RWPE1 (cell line): ENCODE results near the gene STAG2.

ENCODE experiments used
- CTCF ChIA-PET: fragments of 350-600 bp; sonication (Branson Sonifier 250); formaldehyde crosslinking; extraction: SDS; loops from one replicate; lab custom pipeline; 2021; lab: Yijun Ruan, JAX
- POLR2A ChIA-PET: fragments of 400-600 bp; formaldehyde crosslinking; extraction: SDS; loops from one replicate; lab custom pipeline; 2020; ENCODE audit warnings: antibody characterized with exemption; ENCODE audit not compliant: low non-redundant PET; lab: Yijun Ruan, JAX
- DNase-seq: peaks from one replicate; pipeline ENCODE4 v3.0.0; 2012; ENCODE audit warnings: low spot score
- H3K27ac ChIP-seq: fragments of 450-650 bp; 2 replicates; pipeline ENCODE4 v1.5.1; 2017
- TF ChIP-seq, protein P1 (sequence below): fragments of 450-650 bp; conservative IDR thresholded peaks from 2 replicates; pipeline ENCODE4 v1.5.1; 2017; ENCODE audit warnings: low read depth, mild to moderate bottlenecking

STAG2 gene

DNA sequence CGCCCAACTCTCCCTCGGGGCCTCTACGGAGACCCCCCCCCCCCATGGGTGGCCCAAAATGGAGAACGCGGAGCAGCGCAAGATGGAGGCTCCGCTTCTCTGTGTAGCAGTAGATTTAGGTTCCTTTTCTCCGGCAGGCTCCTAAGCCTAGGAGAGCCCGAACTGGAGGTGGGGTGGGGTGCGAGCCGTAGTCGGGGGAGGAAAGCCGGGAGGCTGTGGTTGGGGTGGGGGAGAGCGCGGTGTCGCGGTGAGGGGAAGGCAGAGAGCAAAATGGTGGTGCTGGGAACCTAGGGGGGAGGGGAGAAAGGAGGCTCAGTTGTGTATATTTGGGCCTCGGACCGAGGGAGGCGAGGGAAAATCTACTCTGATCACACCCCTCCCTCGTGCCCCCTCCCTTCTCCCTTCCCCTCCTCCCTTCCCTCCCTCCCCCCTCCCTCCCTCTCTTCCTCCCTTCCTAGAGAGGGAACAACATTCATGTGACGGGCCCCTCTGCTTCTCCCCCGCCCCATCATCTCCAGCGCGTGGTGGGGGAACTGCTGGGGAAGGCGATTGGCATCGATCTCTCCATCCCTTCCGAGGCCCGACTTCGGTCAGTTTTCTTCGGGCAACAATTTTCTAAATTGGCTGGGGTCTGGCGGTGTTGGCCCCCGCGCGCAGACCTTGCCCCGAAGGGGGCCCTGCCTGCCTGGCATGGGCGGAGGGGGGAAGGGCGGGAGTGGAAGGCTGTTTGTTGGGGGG lies at the start of gene STAG2:
Gene STAG2, plus strand, starts transcription at position 439 of the 738 bp plus-strand sequence. CDS start 60,922 bp downstream, outside the sequence.
- peak; percentile 64 for DNase-seq
- POLR2A ChIA-PET, result no interaction called here
- peak within 1 kb of the TSS; percentile 95 for H3K27ac ChIP-seq
- CTCF ChIA-PET, result no interaction called here
- TF ChIP-seq, protein P1, sequence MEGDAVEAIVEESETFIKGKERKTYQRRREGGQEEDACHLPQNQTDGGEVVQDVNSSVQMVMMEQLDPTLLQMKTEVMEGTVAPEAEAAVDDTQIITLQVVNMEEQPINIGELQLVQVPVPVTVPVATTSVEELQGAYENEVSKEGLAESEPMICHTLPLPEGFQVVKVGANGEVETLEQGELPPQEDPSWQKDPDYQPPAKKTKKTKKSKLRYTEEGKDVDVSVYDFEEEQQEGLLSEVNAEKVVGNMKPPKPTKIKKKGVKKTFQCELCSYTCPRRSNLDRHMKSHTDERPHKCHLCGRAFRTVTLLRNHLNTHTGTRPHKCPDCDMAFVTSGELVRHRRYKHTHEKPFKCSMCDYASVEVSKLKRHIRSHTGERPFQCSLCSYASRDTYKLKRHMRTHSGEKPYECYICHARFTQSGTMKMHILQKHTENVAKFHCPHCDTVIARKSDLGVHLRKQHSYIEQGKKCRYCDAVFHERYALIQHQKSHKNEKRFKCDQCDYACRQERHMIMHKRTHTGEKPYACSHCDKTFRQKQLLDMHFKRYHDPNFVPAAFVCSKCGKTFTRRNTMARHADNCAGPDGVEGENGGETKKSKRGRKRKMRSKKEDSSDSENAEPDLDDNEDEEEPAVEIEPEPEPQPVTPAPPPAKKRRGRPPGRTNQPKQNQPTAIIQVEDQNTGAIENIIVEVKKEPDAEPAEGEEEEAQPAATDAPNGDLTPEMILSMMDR, result no peak

DNA sequence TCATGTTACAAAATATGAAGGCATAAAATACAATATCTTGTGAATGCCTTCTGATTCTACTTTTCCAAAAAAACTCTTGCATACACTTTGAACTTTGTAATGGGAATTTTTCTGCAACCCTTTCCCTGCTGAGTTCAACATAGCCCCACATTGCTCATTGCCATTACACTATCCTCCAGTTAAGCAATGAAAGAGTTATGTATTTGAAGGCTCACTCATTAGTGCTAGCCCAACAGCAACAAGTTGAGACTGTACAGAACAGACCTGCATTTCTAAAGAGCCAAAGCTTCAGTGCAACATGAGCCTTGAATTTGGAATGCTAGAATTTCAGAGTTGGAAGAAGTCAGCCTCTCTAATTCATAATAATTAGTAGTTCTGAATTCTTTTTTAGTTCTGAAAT lies 44.4 kb upstream of the STAG2 start:
- DNase-seq, result no peak
- POLR2A ChIA-PET, result no interaction called here
- no peak overlapping the region for H3K27ac ChIP-seq
- CTCF ChIA-PET, result no interaction called here
- TF ChIP-seq, protein P1, result no peak

GRCh38 chrX:123918106-123918721 lies 43.3 kb upstream of the STAG2 start:
- H3K27ac ChIP-seq, result no peak overlapping the region
- DNase-seq, result no peak
- ChIA-PET CTCF (no interaction called here), POLR2A (no interaction called here)
- TF ChIP-seq, protein P1, result no peak

GRCh38 chrX:123920105-123920785 lies 41.3 kb upstream of the STAG2 start:
- POLR2A ChIA-PET, result no interaction called here
- CTCF ChIA-PET, result no interaction called here
- H3K27ac ChIP-seq, result peak overlapping the region; percentile 67
- DNase-seq, result peak; percentile 68
- TF ChIP-seq, protein P1, result no peak

DNA sequence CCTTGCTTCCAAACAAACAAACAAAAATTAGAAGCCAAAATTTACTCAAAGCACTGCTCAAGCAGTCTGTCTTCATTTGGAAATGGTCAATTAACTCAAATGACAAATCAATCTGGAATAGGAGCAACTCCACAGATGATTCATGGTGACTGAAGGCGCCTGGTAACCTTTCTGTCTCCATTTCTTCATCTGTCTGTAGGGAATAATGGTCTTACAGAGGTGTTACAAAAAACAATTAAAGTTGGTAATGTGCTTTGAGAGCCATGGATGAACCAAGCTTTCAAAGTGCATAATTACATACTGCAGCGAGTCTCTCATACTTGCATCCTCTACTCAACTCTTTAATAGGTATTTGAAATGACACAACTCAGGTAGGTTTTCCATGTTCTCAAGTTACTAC lies 38.3 kb upstream of the STAG2 start:
- ChIA-PET CTCF (no interaction called here), POLR2A (no interaction called here)
- TF ChIP-seq, protein P1, result no peak
- DNase-seq, result no peak
- no peak overlapping the region for H3K27ac ChIP-seq

DNA sequence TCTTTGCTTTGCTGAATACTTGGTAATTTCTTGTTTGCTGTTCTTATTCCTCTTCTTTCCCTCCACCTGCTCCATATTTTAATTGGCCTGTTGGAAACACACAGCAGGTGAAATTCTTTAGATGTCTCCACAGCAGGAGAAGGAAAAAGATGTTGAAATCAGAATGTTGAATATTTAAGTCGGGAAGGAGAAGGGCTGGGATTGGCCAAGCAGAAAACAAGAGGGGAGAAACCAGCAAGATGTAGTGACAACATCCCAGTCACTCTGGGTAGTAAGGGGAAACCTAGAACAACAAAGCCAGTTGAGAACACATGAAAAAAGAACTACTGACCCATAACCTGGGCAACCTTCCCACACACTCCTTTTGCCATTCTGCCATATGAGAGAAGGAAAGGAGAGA lies 37.3 kb upstream of the STAG2 start:
- ChIA-PET POLR2A (no interaction called here), CTCF (no interaction called here)
- no peak for DNase-seq
- TF ChIP-seq, protein P1, result no peak
- no peak overlapping the region for H3K27ac ChIP-seq
